GM12864 (cell line): Measurements from ENCODE around the gene MKLN1.

Source experiments
- DNase-seq: peaks from one replicate; pipeline ENCODE4 v3.0.0-alpha.2; 2011; ENCODE audit warnings: low read depth
- H3K4me3 ChIP-seq: 2 replicates; pipeline ENCODE4 v1.5.1; 2011; ENCODE audit warnings: mild to moderate bottlenecking, low read depth, low read length, control low read depth
- TF ChIP-seq, protein P1 (sequence below): IDR thresholded peaks from 2 replicates; pipeline ENCODE4 v1.5.1; 2011; ENCODE audit warnings: low read depth, mild to moderate bottlenecking, moderate library complexity, low read length, control low read depth, inconsistent platforms; ENCODE audit errors: missing control alignments

MKLN1 gene

DNA sequence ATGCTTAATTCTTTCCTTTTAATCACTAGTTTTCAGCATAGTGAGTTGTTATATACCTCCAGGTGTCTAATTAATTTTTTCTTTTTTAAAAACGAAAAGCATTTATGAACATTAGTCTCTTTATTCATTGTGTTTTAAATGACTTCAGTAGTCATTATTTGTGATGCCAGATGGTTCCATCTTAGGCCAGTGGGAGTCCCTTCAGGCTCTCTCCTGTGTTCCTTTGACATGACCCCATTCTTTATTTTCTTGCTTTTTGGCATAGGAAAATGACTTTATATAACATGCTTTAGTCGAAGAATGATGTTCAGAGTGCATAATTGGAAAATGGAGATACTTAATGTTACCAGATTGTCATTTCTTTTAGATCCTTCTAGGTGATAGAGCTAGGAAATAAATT lies 24.4 kb downstream of the MKLN1 start:
- H3K4me3 ChIP-seq: no peak overlapping the region
- TF ChIP-seq, protein P1, sequence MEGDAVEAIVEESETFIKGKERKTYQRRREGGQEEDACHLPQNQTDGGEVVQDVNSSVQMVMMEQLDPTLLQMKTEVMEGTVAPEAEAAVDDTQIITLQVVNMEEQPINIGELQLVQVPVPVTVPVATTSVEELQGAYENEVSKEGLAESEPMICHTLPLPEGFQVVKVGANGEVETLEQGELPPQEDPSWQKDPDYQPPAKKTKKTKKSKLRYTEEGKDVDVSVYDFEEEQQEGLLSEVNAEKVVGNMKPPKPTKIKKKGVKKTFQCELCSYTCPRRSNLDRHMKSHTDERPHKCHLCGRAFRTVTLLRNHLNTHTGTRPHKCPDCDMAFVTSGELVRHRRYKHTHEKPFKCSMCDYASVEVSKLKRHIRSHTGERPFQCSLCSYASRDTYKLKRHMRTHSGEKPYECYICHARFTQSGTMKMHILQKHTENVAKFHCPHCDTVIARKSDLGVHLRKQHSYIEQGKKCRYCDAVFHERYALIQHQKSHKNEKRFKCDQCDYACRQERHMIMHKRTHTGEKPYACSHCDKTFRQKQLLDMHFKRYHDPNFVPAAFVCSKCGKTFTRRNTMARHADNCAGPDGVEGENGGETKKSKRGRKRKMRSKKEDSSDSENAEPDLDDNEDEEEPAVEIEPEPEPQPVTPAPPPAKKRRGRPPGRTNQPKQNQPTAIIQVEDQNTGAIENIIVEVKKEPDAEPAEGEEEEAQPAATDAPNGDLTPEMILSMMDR: no peak
- DNase-seq: no peak

DNA sequence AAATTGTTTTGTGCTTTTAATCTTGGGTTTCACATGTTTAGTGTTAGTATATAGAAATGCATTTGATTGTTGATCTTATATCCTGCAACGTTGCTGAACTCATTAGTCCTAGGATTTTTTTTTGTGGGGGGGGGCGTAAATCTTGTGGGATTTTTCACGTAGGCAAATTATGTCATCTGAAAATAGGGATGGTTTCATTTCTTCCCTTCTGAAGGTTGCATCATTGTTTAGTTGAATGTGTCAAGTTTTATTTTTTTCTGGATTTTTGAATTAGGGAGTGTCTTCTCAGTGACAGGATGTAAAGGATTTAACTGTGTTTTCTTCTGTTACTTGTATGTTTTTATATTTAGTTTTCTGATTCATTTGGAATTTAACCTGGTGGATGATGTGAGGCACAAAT lies 26.7 kb downstream of the MKLN1 start:
- TF ChIP-seq, protein P1: no peak
- H3K4me3 ChIP-seq: no peak overlapping the region
- no peak for DNase-seq

DNA sequence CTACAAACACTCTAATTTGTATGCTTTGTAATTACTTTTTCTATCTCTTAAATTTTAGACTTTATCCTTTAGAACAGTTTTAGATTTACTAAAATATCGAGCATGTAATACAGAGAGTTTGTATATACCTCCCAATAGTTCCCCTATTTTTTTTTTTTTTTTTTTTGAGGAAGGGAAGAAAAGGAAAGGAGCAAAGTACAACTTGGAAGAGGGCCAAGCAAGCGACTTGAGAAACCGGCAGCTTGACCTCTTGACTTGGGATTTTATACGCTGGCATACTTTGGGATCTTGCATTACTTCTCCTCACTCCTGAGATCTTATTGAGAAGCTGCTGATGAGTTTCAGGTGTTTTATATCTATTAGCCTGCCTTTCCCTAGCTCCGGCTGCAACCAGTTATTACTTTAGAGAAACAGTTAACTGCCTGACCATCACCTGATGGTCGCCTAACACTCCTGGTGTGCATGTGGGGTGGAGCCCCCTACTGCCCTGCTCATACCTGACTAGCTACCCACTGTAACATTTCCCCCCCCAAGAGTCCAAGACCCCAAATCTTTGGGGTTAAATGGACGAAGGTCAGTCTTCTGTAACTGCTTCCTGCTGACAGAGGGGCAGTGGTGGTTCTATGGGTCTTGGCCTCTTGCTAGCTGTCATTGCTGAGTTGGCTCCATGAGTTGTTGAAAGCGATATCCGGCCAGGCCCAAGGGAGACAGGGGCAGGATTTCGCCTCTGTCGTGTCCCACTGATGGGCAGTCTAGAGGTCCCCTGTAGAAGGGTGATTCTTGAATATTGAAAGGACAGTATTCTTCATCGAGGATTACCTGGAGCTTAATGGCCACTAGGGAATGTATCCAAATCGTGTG lies 28.5 kb downstream of the MKLN1 start:
- H3K4me3 ChIP-seq: no peak overlapping the region
- TF ChIP-seq, protein P1: no peak
- DNase-seq: no peak

DNA sequence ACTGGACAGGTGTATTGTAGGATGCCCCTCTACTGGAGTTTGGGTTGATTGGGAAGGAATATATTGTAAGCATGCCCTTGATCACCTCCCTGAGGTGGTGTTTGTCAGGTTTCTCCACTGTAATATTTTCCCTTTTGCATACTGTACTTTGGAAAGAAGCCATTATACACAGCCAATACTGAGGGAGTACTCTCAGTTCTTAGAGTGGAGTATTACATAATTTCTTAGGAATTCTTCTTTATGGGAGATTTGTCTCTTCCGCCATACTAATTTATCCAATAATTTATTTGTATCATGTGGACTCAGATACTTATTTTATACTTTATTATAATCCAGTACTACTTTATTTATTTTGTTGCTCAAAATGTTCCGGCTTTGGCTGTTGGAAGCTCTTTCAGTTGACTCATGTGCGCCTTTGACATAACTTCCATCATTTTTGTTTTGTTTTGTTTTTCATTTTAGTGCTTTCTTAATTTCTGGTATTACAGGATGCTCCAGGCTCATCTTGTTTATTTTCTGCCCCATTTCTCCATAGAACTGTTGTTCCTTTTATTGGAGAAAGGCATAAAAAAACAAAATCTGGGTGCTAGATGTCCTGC lies 29.7 kb downstream of the MKLN1 start:
- H3K4me3 ChIP-seq: no peak overlapping the region
- TF ChIP-seq, protein P1: no peak
- DNase-seq: no peak

DNA sequence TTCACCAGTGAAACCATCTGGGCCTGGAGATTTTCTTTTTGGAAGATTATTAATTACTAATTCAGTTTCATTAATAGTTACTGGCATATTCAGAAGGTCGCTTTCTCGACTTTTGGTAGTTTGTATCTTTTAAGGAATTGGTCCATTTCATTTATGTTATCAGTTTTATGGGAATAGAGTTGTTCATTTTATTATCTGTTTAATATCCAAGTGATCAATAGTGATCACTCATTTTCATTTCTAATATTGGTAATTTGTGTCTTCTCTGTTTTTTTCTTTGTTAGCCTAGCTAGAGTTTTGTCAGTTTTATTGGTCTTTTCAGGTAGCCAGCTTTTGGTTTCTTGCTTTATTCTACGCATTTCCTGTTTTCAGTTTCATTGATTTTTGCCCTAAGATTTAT lies 31.0 kb downstream of the MKLN1 start:
- TF ChIP-seq, protein P1: no peak
- DNase-seq: no peak
- H3K4me3 ChIP-seq: no peak overlapping the region

DNA sequence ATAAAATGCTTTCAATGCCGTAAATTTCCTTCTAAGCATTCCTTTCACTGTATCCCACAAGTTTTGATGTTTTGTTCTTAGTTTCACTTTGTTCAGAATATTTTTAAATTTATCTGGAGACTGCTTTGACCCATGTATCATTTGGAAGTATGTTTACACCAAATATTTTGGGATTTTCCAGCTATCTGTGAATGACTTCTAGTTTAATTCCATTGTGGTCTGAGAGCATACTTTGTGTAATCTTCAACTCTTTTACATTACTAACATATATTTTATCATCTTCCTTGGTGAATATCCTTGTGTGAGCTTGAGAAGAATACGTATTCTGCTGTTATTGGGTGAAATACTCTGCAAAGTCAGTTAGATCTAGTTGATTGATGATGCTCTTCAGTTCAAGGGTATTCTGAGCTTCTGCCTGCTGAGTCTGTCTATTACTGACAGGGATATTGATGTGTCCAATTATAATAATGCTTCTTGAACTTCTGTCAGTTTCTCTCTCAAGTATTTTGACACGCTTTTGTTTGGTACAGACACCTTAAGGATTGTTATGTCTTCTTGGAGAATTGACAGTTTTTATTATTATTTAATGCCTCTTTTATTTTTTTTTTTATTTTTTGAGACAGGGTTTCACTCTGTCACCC lies 31.6 kb downstream of the MKLN1 start:
- no peak for DNase-seq
- no peak overlapping the region for H3K4me3 ChIP-seq
- TF ChIP-seq, protein P1: no peak
